Parathyroid adenoma (tissue), 2 donors: ENCODE results near the gene ACAD10.
"Not testable (repeated sequence)": the region's sequence is repeated elsewhere in the genome, so short reads cannot be mapped to it uniquely, and the experiment has no call there.

Experiments
- H2AFZ ChIP-seq: fragments of 300-600 bp; sonication (generic); one replicate; pipeline ENCODE4 v1.7.0; 2017; ENCODE audit warnings: antibody characterized with exemption, mild to moderate bottlenecking
- H3K27ac ChIP-seq: fragments of 300-600 bp; sonication (generic); one replicate; pipeline ENCODE4 v1.7.0; 2017
- H3K27me3 ChIP-seq: fragments of 300-600 bp; sonication (generic); one replicate; pipeline ENCODE4 v1.7.0; 2017; ENCODE audit warnings: low read length; ENCODE audit not compliant: control insufficient read depth, insufficient read depth
- H3K36me3 ChIP-seq: fragments of 300-600 bp; sonication (generic); one replicate; pipeline ENCODE4 v1.7.0; 2017; ENCODE audit warnings: low read length; ENCODE audit not compliant: control insufficient read depth, insufficient read depth
- H3K4me1 ChIP-seq: fragments of 300-600 bp; sonication (generic); one replicate; pipeline ENCODE4 v1.7.0; 2017; ENCODE audit warnings: control low read depth
- H3K4me2 ChIP-seq: fragments of 300-600 bp; sonication (generic); one replicate; pipeline ENCODE4 v1.7.0; 2017; ENCODE audit warnings: low read length
- H3K4me3 ChIP-seq: fragments of 300-600 bp; sonication (generic); one replicate; pipeline ENCODE4 v1.7.0; 2017; ENCODE audit warnings: low read depth, low read length
- H3K79me2 ChIP-seq: fragments of 300-600 bp; sonication (generic); one replicate; pipeline ENCODE4 v1.7.0; 2017; ENCODE audit warnings: control low read depth
- H3K9ac ChIP-seq: fragments of 300-600 bp; sonication (generic); one replicate; pipeline ENCODE4 v1.7.0; 2017; ENCODE audit warnings: mild to moderate bottlenecking
- H3K9me3 ChIP-seq: fragments of 300-600 bp; sonication (generic); one replicate; pipeline ENCODE4 v1.7.0; 2017; ENCODE audit warnings: low read length; ENCODE audit not compliant: control insufficient read depth
- CTCF ChIP-seq: fragments of 300-600 bp; sonication (generic); IDR thresholded peaks from one replicate; pipeline ENCODE4 v1.7.0; 2017; ENCODE audit warnings: antibody characterized with exemption, mild to moderate bottlenecking
- donor health status: primary hyperparathyroidism.

The ACAD10 gene

DNA sequence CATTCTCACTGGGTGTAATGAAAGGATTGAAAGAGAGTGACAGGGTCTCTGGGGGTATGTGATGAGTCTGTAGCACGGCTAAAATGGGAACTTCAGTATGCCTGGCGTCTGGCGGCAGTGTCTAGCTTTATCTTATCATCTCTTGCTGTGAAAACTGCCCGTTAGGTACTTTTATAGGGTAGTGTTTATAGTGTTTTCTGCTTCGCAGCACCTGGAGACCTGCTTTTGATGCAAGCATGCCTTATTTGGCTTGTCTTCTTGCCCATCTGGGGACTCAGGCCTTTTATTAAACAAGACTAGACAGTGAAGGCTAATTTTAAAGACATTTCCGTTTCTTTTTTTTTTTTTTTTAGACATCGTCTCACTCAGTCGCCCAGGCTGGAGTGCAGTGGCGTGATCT is 44.6 kb downstream of the ACAD10 start:
- H3K9me3 ChIP-seq: no peaks in the 10 kb centered on the region
- H3K79me2 ChIP-seq: no peaks in the 10 kb centered on the region
- no peaks in the 10 kb centered on the region for H3K4me1 ChIP-seq
- no peaks in the 10 kb centered on the region for H3K36me3 ChIP-seq
- no peak overlapping the region for H3K4me3 ChIP-seq
- no peak overlapping the region for H3K27ac ChIP-seq
- TF ChIP-seq CTCF: no peak
- no peak overlapping the region for H2AFZ ChIP-seq
- no peak overlapping the region for H3K4me2 ChIP-seq
- H3K27me3 ChIP-seq: no peaks in the 10 kb centered on the region
- no peak overlapping the region for H3K9ac ChIP-seq

DNA sequence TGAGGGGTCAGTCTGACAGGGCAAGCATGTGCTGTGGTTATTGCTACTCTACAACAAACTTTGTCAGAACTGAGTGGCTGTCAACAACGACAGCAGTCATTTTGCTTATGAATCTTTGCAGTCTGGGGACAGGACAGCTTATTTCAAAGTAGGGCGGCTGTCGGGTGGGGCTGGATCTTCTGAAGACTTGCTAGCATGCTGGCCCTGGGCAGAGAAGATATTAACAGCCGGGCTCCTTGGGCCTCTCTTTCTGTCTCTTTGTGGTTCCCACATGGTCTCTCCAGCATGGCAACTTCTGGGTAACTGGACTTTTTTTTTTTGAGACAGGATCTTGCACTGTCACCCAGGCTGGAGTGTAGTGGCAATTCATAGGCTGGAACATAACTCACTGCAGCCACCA is 46.9 kb downstream of the ACAD10 start:
- no peaks in the 10 kb centered on the region for H3K36me3 ChIP-seq
- no peak overlapping the region for H3K4me2 ChIP-seq
- no peaks in the 10 kb centered on the region for H3K27me3 ChIP-seq
- no peaks in the 10 kb centered on the region for H3K79me2 ChIP-seq
- no peak overlapping the region for H3K27ac ChIP-seq
- no peak overlapping the region for H2AFZ ChIP-seq
- H3K4me1 ChIP-seq: no peaks in the 10 kb centered on the region
- H3K9ac ChIP-seq: no peak overlapping the region
- H3K4me3 ChIP-seq: no peak overlapping the region
- TF ChIP-seq CTCF: no peak
- H3K9me3 ChIP-seq: no peaks in the 10 kb centered on the region

GRCh38 chr12:111733340-111733915 is 47.6 kb downstream of the ACAD10 start:
- TF ChIP-seq CTCF: no peak
- Histone ChIP-seq H2AFZ (no peak overlapping the region), H3K27ac (no peak overlapping the region), H3K79me2 (no peaks in the 10 kb centered on the region), H3K9ac (no peak overlapping the region), H3K36me3 (no peaks in the 10 kb centered on the region), H3K9me3 (no peaks in the 10 kb centered on the region), H3K4me3 (no peak overlapping the region), H3K27me3 (no peaks in the 10 kb centered on the region), H3K4me1 (no peaks in the 10 kb centered on the region), H3K4me2 (no peak overlapping the region)

- H3K27me3 ChIP-seq, H3K79me2 ChIP-seq, H3K27ac ChIP-seq, H3K4me2 ChIP-seq, H3K9me3 ChIP-seq, H3K4me1 ChIP-seq, H3K36me3 ChIP-seq, H3K4me3 ChIP-seq, H3K9ac ChIP-seq, H2AFZ ChIP-seq: not testable (repeated sequence)
Measured at GRCh38 chr12:111739524-111739923, 53.7 kb downstream of the ACAD10 start.

DNA sequence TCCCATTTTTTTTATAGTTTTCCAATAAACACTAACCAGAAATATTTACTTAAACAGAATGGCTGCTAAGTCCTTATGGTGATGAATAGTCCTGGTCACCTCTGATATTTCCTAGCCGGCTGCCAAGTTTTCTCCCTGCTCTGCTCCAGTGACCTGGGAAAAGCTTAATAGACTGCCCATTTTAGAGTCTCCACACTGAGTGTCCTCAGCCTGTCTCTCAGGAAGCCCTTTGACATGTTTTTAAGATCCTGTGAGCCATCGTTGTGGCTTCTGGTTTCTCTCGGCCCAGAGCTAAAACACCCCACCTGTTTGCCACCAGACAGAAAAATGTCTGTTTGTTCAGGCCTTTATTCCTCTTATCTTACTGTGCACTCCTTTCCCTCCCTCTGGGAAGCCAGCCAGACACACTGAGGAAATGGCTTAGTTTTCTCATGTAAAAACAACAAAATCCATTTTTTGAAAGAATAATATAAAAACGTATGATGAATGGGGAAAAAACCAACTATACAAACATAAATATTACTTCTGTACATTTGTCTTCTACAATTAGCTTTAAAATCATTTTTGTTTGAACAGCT is 55.5 kb downstream of the ACAD10 start:
- H3K27me3 ChIP-seq: no peaks in the 10 kb centered on the region
- no peak overlapping the region for H3K4me2 ChIP-seq
- no peaks in the 10 kb centered on the region for H3K79me2 ChIP-seq
- no peak overlapping the region for H2AFZ ChIP-seq
- no peak overlapping the region for H3K27ac ChIP-seq
- H3K36me3 ChIP-seq: no peaks in the 10 kb centered on the region
- no peak overlapping the region for H3K9ac ChIP-seq
- no peaks in the 10 kb centered on the region for H3K4me1 ChIP-seq
- no peak for TF ChIP-seq CTCF
- H3K9me3 ChIP-seq: no peaks in the 10 kb centered on the region
- no peak overlapping the region for H3K4me3 ChIP-seq
